ENCODE data around the gene PAPPA2.

DNA sequence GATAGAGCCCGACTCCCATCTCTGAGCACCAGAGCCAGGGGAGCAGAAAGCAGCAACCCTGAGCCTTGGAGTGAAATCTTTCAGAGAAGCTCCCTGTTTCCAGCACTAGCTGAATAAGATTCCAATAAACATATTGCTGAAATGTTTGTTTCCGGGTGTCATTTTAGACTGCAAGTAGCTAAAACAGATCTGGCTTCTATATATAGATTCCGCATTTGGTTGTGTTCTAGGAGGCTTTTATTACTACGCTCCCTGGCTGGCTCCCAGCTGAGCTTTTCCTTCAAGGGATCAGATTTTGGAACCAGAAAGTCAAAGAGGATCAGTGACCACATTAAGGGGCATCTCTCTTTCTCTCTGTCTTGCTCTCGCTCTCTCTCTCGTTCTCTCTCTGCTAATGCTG is 88.2 kb downstream of the PAPPA2 start:
- TF ChIP-seq CTCF (conservative IDR thresholded peaks at IDR 0.05) (no peak), ZFX (IDR thresholded peaks at IDR 0.05) (no peak)
